CD4-positive, alpha-beta T cell treated with Interleukin-10 for 1 hour (primary cell): ENCODE results near the gene TMPRSS9.
"Not testable (repeated sequence)": the region's sequence is repeated elsewhere in the genome, so short reads cannot be mapped to it uniquely, and the experiment has no call there.

Source experiments
- DNase-seq: peaks from one replicate; pipeline ENCODE4 v3.0.0-alpha.2; 2020

The TMPRSS9 gene

DNA sequence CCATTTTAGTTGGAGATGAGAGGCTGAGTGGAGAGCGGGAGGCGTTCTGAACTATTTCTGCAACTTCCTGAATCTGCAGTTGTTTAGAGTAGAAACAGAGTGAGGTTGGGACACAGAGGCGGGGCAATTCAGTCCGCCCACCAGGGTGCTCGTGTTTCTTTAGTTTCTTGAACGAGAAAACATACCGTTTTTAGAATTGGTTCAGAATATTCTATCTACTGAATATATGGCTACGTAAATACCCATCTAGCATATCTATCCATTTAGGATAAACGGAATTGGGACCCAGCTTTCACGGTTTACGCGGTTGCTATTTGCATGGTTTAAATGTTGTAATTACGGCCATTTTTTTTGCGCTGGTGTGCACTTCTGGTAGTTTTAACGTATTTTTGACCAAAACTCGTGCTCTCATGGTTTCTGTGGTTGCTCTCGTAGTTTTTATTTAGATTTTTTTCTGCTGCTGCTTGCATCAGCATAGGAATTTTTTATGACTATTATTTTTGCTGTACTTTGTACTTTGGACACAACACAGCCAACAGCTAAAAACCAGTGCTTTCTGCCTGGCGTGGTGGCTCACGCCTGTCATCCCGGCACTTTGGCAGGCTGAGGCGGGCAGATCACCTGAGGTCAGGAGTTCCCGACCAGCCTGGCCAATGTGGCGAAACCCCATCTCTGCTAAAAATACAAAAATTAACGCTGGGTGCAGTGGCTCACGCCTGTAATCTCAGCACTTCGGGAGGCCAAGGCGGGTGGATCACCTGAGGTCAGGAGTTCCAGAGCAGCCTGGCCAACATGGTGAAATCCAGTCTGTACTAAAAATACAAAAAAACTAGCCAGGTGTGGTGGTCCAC is 34.6 kb downstream of the TMPRSS9 start:
- DNase-seq = no peak

DNA sequence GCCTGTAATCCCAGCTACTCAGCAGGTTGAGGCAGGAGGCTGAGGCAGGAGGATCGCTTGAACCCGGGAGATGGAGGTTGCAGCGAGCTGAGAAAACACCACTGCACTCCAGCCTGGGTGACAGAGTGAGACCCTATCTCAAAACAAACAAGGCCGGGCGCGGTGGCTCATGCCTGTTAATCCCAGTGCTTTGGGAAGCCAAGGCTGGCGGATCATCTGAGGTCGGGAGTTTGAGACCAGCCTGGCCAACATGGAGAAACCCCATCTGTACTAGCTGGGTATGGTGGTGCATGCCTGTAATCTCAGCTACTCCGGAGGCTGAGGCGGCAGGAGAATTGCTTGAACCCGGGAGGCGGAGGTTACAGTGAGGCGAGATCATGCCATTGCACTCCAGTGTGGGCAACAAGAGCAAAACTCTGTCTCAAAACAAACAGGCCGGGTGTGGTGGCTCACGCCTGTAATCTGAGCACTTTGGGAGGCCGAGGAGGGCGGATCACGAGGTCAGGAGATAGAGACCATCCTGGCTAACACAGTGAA is 35.3 kb downstream of the TMPRSS9 start:
- DNase-seq = not testable (repeated sequence)

DNA sequence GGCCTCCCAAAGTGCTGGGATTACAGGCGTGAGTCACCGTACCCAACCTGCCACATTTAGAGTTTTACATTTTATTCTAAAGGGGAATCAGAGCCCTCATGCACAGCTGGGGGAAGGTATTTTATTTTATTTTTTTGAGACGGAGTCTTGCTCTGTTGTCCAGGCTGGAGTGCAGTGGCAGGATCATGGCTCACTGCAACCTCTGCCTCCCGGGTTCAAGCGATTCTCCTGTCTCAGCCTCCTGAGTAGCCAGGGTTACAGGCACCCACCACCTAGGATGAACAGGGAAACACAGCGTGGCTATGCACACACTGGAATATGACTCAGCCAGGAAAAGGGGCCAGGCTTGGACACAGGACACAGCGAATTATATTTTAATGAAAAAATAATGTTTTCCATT is 37.1 kb downstream of the TMPRSS9 start:
- not testable (repeated sequence) for DNase-seq

DNA sequence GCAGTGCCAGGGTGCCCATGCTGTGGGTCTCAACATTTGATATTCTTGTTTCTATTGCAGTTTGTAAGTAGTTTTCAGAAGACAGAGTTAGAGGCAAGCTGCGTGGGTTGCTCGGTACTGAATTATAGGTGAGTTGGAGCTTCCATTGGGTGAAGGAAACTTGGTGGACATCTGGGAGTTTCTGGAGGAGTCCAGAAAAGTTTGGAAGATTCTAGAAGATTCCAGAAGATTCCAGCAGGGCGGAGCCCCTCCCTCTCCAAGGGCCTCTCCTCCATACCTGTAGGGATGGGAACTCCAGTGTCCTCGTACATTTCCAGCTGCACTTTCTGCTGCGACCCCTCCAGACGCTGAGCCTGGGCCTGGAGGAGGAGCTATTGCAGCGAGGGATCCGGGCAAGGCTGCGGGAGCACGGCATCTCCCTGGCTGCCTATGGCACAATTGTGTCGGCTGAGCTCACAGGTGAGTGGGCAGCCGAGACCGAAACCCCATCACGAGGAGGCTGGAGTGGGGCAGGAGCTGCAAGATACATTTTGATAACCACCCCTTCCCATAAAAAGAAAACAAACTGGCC is 38.8 kb downstream of the TMPRSS9 start:
- no peak for DNase-seq

DNA sequence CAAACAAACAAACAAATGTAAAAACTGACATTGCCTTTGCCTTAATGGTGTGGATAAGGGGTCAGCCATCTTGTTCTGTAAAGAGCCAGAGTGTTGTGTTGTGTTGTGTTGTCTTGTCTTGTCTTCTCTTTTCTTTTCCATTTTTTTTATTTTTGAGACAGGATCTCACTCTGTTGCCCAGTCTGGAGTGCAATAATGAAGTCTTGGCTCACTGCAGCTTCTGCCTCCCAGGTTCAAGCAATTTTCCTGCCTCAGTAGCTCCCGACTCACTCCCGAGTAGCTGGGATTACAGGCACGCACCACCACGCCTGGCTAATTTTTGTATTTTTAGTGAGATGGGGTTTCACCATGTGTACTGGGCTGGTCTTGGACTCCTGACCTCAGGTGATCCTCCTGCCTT is 39.5 kb downstream of the TMPRSS9 start:
- no peak for DNase-seq

DNA sequence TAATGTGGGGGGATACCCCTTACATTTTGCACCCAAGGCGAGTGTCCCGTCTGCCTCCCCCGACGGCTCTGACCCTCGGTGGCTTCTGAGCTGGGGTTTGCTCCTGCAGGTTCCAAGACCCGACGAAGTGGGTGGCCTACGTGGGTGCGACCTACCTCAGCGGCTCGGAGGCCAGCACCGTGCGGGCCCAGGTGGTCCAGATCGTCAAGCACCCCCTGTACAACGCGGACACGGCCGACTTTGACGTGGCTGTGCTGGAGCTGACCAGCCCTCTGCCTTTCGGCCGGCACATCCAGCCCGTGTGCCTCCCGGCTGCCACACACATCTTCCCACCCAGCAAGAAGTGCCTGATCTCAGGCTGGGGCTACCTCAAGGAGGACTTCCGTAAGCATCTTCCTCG is 48.2 kb downstream of the TMPRSS9 start:
- no peak for DNase-seq

DNA sequence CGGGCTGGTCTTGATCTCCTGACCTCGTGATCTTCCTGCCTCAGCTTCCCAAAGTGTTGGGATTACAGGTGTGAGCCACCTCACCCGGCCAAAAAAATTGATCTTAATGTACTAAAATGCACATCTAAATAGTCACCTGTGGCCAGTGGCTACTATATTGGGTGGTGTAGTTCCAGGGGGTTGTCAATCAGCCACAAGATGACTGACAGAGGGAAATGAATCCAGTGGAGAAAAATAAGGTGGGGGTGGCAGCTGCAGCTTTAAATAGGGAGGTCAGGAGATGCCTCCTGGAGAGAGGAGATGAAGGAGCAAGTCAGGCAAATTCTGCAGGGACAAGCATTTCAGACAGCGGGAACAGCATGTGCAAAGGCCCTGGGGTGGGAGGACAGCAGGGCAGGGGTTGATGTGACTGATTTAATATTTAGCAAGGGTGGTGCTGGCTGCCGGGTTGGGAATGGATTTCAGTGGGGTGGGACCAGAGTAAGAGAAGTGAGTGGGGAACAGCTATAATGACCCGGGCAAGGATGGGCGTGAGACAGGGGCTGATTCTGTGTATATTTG is 49.4 kb downstream of the TMPRSS9 start:
- DNase-seq = no peak

DNA sequence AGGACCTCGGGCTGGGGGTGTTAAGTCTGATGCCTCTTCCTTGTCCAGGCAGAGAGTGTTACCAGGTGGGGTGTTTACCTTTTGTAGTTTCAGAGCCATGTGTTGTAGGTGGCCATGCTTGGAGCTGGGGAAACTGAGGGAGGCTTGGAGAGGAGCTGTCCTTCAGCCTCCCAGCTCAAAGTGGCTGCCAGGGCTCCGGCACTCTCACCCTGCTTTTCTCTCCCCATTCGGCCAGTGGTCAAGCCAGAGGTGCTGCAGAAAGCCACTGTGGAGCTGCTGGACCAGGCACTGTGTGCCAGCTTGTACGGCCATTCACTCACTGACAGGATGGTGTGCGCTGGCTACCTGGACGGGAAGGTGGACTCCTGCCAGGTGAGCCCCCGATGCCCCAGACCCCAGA is 50.0 kb downstream of the TMPRSS9 start:
- DNase-seq = no peak

DNA sequence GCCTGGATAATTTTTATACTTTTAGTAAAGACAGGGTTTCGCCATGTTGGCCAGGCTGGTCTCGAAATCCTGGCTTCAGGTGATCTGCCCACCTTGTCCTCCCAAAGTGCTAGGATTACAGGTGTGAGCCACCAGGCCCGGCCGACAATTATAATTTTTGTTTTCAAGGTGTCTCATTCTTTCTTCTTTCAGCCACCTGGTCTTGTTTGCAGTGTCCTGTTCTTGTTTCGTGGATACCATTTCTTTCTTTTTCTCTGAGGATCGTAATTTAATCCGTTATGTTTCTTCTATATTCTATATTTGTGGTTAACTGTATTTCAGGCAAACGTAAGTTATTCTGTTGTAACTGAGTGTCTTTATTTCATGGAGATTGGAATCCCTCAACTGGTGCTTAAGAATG is 51.6 kb downstream of the TMPRSS9 start:
- DNase-seq = no peak

DNA sequence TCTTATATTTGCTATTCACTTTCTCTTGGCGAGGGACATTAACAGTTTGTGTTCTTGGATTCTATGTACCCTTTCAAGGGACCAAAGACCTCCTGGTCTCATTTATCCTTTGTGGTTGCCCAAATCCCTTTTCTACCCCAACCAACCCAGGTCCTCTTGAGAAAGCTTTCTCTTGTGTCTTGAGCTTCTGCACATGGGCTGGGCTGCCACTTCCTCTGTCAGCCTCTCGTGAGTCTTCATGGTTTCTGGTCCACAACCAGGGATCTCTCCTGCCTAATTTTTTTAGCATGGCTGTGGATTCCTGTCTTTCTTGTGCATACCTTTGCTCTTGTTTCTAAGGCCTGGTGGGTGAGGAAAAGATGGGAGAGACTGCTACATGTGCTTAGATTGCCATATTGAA is 52.4 kb downstream of the TMPRSS9 start:
- no peak for DNase-seq

DNA sequence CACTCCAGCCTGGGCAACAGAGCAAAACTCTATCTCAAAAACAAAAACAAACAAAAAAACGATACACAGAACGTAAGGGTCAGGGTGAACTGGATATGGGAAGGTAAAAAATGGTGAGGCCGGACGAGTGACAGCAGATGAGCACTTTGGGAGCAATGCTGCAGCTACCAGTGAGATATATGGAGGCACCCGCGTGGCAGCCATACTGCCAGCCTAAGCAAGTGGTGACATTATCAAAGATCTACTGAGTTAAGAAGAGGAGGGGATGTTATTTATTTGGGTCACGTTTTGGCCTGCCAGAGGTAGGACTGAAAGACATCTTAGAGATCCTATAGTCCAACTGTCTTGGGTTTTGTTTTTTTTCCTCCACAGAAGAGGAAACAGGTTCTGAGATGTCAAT is 53.1 kb downstream of the TMPRSS9 start:
- no peak for DNase-seq

DNA sequence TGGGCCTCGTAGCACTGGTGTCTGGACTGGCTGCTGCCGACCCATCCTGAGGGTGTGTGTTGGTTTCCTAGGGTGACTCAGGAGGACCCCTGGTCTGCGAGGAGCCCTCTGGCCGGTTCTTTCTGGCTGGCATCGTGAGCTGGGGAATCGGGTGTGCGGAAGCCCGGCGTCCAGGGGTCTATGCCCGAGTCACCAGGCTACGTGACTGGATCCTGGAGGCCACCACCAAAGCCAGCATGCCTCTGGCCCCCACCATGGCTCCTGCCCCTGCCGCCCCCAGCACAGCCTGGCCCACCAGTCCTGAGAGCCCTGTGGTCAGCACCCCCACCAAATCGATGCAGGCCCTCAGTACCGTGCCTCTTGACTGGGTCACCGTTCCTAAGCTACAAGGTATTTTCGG is 53.6 kb downstream of the TMPRSS9 start:
- no peak for DNase-seq

DNA sequence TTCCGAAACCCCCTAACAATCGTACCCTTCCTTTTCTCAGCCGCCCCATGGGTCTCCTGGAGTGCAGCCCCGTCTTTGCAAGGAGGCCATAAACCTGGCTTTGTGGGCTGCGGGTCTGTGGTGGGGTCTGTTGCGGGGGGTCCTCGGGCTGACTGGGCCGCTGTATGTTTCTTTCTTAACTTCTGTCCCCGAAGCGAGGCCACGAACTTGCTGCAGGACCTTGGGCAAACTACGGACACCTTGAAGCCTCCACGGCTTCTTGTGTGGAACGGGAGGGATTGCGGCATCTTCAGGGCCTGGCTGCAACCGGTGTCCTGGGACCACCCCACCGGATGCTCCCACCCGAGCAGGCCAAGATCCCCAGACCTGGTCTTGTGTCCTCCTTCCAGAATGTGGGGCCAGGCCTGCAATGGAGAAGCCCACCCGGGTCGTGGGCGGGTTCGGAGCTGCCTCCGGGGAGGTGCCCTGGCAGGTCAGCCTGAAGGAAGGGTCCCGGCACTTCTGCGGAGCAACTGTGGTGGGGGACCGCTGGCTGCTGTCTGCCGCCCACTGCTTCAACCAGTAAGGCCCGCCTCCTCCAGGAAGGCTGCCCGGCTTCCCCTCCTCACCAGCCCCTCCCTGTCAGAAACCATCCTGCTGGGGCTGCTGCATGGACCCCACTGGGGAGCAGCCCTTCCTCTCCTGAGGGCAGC is 55.4 kb downstream of the TMPRSS9 start:
- no peak for DNase-seq

DNA sequence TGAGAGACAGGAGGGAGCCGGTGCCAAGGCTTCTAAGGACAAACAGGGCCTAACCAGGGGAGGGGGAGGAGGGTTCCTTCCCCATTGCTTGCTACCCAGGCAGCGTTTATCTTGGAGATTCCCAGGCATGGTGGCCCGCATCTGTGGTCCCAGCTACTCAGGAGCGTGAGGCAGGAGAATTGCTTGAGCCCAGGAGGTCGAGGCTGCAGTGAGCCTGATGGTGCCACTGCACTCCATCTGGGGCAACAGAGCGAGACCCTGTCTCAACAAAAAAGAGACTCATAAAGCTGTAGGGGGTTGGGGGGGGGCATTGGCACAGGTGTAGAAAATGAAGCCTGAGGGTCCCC is 55.9 kb downstream of the TMPRSS9 start:
- DNase-seq = no peak

DNA sequence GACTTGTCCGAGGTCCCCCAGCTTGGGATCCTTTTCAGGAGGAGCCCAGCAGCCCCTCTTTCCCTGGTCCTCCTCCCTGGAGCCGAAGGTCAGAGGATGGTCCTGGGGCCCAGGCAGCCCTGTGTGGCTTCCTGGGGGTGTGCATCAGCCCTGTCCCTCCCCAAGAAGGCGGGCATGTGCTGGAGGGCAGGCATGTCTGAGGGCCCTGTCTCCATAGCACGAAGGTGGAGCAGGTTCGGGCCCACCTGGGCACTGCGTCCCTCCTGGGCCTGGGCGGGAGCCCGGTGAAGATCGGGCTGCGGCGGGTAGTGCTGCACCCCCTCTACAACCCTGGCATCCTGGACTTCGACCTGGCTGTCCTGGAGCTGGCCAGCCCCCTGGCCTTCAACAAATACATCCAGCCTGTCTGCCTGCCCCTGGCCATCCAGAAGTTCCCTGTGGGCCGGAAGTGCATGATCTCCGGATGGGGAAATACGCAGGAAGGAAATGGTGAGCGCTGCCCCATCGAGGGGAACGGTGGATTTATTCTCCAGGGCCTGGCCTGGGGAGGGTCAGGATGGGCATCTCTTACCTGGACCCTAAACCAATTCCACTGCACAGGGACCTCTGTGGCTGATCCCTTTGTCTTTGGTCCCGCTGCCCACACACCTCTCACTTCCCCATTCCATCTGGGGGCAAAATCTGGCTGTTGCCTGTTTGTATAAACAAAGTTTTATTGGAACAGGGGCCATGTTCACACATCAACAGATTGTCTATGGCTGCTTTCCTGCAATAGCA is 56.4 kb downstream of the TMPRSS9 start:
- DNase-seq = no peak

DNA sequence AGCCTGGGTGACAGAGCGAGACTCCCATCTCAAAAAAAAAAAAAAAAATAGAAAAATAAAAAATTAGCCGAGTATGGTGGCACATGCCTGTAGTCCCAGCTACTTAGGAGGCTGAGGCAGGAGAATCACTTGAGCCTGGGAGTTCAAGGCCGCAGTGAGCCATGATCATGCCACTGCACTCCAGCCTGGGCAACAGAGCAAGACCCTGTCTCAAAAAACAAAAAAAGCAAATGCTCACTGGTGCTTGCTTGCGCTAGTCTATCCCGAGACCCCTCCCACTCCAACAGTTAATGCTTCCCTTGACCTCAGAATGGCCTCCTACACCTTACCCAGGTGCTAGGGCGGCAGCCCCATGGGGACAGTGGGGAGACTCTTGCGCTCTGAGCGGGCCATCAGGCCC is 57.4 kb downstream of the TMPRSS9 start:
- not testable (repeated sequence) for DNase-seq

DNA sequence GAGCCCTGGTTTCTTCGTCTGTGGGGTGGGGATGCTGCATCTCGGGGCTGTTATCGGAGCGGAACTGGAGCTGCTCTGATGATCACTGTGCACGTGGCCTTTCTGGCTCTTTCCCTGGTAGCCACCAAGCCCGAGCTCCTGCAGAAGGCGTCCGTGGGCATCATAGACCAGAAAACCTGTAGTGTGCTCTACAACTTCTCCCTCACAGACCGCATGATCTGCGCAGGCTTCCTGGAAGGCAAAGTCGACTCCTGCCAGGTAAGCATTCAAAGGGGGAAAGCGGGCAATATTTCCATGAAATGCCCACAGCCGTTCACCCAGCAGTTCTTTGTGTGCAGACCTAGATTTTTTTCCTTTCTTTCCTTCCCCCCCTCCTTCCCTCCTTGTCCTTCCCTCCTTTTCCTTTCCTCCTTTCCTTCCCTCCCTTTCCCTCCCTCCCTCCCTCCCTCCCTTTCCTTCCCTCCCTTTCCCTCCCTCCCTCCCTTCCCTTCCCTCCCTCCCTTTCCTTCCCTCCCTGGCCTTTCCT is 57.9 kb downstream of the TMPRSS9 start:
- no peak for DNase-seq

DNA sequence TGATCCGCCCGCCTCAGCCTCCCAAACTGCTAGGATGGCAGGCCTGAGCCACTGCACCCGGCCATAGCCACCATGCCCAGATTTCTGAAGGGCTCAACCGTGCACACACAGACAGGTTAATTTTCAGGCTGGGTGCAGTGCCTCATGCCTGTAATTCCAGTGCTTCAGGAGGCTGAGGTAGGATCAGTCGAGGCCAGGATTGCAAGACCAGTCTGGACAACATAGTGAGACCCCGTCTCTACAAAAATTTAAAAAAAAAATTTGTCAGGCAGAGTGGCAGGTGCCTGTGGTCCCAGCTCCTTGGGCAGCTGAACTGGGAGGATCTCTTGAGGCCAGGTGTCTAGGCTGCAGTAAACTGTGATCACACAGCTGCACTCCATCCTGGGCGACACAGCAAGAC is 59.7 kb downstream of the TMPRSS9 start:
- no peak for DNase-seq

DNA sequence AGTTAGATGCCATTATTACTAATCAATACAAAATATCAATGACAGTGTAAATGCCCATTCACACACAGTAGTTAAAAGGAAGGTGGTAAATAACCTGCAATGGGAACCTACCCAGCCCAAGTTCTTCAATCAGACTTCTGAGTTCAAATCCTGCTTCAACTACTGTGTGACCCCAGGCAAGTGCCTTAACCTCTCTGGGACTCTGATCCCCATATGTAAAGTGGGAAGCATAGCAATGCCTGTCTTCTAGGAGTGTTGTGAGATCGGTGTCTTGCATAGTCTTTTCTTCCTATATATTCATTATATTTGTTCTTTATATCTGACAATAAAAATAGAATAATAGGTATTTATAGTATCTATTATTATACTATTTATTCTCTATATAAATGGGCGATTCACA is 60.4 kb downstream of the TMPRSS9 start:
- no peak for DNase-seq

DNA sequence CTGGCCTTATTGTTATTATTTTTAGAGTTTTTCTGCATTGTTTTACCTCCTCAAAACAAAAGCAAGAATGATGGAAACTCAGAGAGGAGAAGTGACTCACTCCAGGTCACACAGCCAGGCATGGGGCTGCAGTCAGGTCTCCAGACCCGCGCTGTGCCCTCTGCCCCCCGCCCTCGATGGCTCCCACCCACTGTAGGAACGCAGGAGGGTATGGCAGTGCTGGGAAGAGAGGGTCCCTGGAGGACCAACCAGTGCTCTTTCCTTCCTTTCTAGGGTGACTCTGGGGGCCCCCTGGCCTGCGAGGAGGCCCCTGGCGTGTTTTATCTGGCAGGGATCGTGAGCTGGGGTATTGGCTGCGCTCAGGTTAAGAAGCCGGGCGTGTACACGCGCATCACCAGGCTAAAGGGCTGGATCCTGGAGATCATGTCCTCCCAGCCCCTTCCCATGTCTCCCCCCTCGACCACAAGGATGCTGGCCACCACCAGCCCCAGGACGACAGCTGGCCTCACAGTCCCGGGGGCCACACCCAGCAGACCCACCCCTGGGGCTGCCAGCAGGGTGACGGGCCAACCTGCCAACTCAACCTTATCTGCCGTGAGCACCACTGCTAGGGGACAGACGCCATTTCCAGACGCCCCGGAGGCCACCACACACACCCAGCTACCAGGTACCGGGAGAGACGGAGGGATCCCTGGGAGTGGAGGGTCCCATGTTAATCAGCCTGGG is 61.7 kb downstream of the TMPRSS9 start:
- DNase-seq = no peak

DNA sequence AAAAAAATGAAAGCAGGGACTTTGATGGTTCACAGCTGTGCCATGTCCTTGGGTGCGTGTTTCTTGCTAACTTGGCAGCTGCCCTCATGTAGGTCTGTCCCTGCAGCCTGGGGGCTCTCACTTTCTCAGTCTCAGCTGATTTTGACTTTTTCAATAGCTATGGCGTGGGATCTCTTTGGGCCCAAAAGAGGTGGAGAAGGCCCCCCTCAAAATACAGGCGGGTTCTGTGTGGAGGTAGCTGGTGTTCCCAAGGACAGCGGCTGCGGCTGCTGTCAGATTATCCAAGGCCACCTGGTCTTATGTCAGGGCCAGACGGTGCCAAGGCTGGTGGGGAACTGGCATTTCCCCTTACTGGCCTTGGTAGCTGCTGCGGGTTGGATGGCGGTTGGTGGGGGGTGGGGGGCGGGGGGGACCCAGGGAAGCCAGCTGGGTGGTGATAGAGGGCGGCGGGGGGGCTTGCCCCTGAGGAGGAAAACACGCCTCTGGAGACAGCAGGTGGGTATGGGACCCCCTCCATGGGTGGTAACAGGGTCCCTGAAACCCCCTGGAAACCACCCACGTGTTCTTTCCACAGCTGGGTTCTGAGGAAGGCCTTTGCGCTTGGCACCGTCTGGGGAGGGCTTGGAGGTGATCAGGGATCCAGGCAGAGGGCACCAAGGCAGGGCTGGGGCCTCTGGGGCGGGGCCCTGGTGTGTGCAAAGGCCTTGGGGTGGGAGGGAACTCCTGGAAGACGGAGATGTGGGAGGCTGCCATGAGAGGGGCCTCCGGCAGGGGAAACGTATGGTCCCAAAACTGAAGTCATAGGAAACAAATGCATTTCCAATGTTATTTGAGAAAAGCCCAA is 63.2 kb downstream of the TMPRSS9 start:
- no peak for DNase-seq
